GM12801 (cell line): ENCODE data around the gene UNCX.

ENCODE experiments used
- CTCF ChIP-seq: IDR thresholded peaks from one replicate; pipeline ENCODE4 v1.5.1; 2011; ENCODE audit warnings: control low read depth; ENCODE audit not compliant: insufficient read length; ENCODE audit errors: extremely low read depth

Gene UNCX

GRCh38 chr7:1271656-1272055 is 39.0 kb downstream of the UNCX start:
- no peak for TF ChIP-seq CTCF

GRCh38 chr7:1274121-1274875 is 41.6 kb downstream of the UNCX start:
- TF ChIP-seq CTCF = no peak

GRCh38 chr7:1274876-1275375 is 42.3 kb downstream of the UNCX start:
- no peak for TF ChIP-seq CTCF

GRCh38 chr7:1275451-1276381 is 43.0 kb downstream of the UNCX start:
- no peak for TF ChIP-seq CTCF

- no peak for TF ChIP-seq CTCF
Observed at GRCh38 chr7:1276626-1277175, 44.0 kb downstream of the UNCX start.

GRCh38 chr7:1278543-1278942 is 45.9 kb downstream of the UNCX start:
- TF ChIP-seq CTCF = no peak

- TF ChIP-seq CTCF = no peak
Observed at GRCh38 chr7:1279041-1279440, 46.4 kb downstream of the UNCX start.
